ENCODE results near the gene CHST15. TPM values are rescaled to one million over a fixed set of nuclear protein-coding genes. Genes with fewer than 3 reads are reported as not detected.

CHST15 gene
- total and polyA plus RNA-seq, 11 donors: 0.88 to 27.1 (median 4.1) TPM

DNA sequence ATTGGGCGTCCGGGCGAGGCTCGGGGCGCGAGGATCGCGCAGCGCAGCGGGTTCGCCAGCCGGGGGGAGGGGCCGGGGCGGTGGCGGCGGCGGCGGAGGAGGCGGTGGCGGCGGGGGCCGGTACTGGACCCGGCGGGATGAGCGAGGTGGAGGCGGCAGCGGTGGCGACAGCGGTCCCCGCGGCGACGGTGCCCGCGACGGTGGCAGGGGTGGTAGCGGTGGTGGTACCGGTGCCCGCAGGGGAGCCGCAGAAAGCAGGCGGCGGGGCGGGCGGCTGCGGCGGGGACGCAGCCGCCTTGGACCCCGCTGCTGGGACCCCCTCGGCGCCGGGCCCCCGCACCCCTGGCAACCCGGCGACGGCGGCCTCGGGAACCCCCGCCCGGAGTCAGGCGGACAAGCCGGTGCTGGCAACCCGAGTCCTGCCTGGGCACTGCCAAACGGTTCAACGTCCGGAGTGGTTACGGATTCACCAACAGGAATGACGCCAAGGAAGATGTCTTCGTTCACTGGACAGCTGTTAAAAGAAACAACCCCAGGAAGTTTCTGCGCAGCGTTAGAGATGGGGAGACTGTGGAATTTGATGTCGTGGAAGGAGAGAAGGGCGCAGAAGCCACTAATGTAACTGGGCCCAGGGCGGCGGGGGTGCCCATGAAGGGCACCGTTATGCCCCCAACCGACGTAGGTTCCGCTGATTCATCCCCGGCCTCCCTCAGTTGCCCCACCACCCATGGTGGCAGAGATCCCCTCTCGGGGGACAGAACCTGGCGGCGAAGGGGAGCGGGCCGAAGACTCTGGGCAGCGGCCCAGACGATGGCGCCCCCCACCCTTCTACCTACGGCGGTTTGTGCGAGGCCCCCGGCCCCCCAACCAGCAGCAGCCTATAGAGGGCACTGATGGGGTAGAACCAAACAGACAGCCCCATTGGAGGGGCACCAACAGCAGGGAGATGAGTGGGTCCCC lies 101.5 kb downstream of the CHST15 start:
- H3K9me3 ChIP-seq: peaks cover 0 to 2% (median 0%) of the 10 kb centered on the region in 12 donors
- no peaks in the 10 kb centered on the region for H3K36me3 ChIP-seq
- WGBS, 4 donors: 12 to 31% (median 16%) methylated on average over 39 to 92 of the region's 92 CpGs
- ATAC-seq (no peak), DNase-seq (no peak)
- no peak for TF ChIP-seq POLR2A (IDR thresholded peaks at IDR 0.05)
- TF ChIP-seq, protein P1, sequence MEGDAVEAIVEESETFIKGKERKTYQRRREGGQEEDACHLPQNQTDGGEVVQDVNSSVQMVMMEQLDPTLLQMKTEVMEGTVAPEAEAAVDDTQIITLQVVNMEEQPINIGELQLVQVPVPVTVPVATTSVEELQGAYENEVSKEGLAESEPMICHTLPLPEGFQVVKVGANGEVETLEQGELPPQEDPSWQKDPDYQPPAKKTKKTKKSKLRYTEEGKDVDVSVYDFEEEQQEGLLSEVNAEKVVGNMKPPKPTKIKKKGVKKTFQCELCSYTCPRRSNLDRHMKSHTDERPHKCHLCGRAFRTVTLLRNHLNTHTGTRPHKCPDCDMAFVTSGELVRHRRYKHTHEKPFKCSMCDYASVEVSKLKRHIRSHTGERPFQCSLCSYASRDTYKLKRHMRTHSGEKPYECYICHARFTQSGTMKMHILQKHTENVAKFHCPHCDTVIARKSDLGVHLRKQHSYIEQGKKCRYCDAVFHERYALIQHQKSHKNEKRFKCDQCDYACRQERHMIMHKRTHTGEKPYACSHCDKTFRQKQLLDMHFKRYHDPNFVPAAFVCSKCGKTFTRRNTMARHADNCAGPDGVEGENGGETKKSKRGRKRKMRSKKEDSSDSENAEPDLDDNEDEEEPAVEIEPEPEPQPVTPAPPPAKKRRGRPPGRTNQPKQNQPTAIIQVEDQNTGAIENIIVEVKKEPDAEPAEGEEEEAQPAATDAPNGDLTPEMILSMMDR (IDR thresholded peaks at IDR 0.05): no peak
- H3K27ac ChIP-seq: no peak overlapping the region
- H3K4me3 ChIP-seq: peak overlapping the region in 1 of 12 donors; percentile 23
- H3K27me3 ChIP-seq: peaks cover 15 to 62% (median 41%) of the 10 kb centered on the region in 9 donors
- intact Hi-C loops (cut with DNase I): loop anchor here in 6 of 10 donors (5.0 to 10.0 kb wide), 2 partner anchors 270 to 273 kb away; no protein-coding TSS in a partner anchor
- H3K4me1 ChIP-seq: peaks cover 0 to 28% (median 14%) of the 10 kb centered on the region in 12 donors

DNA sequence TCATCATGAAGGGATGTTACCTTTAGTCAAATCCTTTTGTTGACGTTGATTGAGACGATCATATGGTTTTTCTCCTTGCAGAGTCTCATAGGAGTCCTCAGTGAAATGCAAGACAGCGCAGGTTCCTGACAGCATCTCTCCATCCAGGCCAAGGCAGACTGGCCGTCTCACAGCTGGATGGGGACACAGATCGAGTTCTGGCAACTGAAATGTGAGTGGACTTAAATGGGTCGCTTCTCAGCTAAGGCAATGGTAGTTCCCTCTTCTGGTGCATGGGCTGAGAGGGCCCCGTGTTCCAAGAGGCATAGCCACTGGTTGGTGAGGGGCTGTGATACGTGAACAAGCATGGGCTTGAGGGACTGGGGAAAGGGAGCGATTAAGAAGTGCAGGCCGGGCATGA lies 102.5 kb downstream of the CHST15 start:
- DNase-seq: no peak
- no peak for ATAC-seq
- Histone ChIP-seq H3K27ac (no peak overlapping the region), H3K27me3 (peaks cover 15 to 62% (median 41%) of the 10 kb centered on the region in 9 donors), H3K36me3 (no peaks in the 10 kb centered on the region), H3K4me3 (no peak overlapping the region), H3K9me3 (peaks cover 0 to 7% (median 0%) of the 10 kb centered on the region in 12 donors), H3K4me1 (peaks cover 0 to 23% (median 14%) of the 10 kb centered on the region in 12 donors)
- TF ChIP-seq, protein P1 (IDR thresholded peaks at IDR 0.05): no peak
- no peak for TF ChIP-seq POLR2A (IDR thresholded peaks at IDR 0.05)
- intact Hi-C loops (cut with DNase I): loop anchor here in 6 of 10 donors (5.0 to 10.0 kb wide), 2 partner anchors 271 to 274 kb away; no protein-coding TSS in a partner anchor
- 74 to 85% (median 79%) methylated on average over 10 of the region's 10 CpGs for WGBS, 4 donors

DNA sequence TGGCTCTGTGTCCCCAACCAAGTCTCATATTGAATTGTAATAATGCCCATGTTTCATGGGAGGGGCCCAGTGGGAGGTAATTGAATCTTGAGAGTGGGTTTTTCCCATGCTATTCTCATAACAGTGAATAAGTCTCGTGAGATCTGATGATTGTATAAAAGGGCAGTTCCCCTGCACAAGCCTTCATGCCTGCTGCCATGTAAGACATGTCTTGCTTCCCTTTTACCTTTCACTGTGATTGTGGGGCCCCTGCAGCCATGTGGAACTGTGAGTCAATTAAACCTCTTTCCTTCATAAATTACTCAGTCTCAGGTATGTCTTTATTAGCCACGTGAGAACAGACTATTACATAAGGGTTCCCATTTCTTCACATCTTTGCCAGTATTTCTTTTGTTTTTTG lies 104.7 kb downstream of the CHST15 start:
- ATAC-seq (no peak), DNase-seq (no peak)
- Histone ChIP-seq H3K27ac (no peak overlapping the region), H3K4me3 (no peak overlapping the region), H3K36me3 (no peaks in the 10 kb centered on the region), H3K9me3 (peaks cover 0 to 7% (median 0%) of the 10 kb centered on the region in 12 donors), H3K27me3 (peaks cover 15 to 50% (median 34%) of the 10 kb centered on the region in 9 donors), H3K4me1 (peaks cover 0 to 7% (median 0%) of the 10 kb centered on the region in 12 donors)
- WGBS, 4 donors: 73 to 79% (median 75%) methylated on average over 2 of the region's 2 CpGs
- intact Hi-C loops (cut with DNase I): no loop called here
- TF ChIP-seq, protein P1 (IDR thresholded peaks at IDR 0.05): no peak

DNA sequence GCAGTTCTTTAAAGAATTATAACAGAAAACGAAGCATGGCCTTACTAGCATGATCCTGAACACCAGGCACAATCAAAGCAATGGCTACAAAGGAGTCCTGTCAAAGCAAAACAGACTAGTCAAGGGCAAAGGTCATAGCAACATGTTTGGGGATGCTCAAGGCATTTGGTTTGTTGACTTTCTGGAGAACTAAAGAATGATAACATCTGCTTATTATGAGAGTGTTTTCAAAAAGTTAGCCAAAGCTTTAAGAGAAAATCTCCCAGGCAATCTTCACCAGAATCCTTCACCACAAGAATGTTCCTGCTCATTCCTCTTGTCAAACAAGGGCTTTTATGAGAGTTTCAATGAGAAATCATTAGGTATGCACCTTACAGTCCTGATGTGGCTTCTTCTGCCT lies 106.7 kb downstream of the CHST15 start:
- H3K27me3 ChIP-seq: peaks cover 5 to 32% (median 18%) of the 10 kb centered on the region in 9 donors
- no peak overlapping the region for H3K4me3 ChIP-seq
- DNase-seq: no peak
- no peak for TF ChIP-seq POLR2A (IDR thresholded peaks at IDR 0.05)
- TF ChIP-seq, protein P1 (IDR thresholded peaks at IDR 0.05): no peak
- intact Hi-C loops (cut with DNase I): no loop called here
- H3K27ac ChIP-seq: no peak overlapping the region
- 0 to 66% (median 44%) methylated on average over 1 of the region's 1 CpG for WGBS, 4 donors
- H3K36me3 ChIP-seq: no peaks in the 10 kb centered on the region
- H3K4me1 ChIP-seq: peaks cover 0 to 4% (median 0%) of the 10 kb centered on the region in 12 donors
- ATAC-seq: no peak
- peaks cover 0 to 7% (median 0%) of the 10 kb centered on the region in 12 donors for H3K9me3 ChIP-seq
